Pancreas (tissue), 10 donors: ENCODE data around the gene RBM23. TPM values are rescaled to one million over a fixed set of nuclear protein-coding genes. Genes with fewer than 3 reads are reported as not detected.

Experiments
- ATAC-seq, 4 donors: fragments of 200-7000 bp; cut with Tn5 transposase; one replicate each; pipeline versions ENCODE4 v1.8.0 to v1.9.1; 2020; ENCODE audit warnings: mild to moderate bottlenecking in 4 of 4, moderate library complexity in 4 of 4
- DNase-seq, 6 donors: peaks; one replicate each; pipeline ENCODE4 v3.0.0-alpha.2; 2020
- FAIRE-seq: peaks from 2 replicates; lab custom pipeline; 2012; peaks lifted over from hg19 to GRCh38; lab: Jason Lieb, UNC
- H3K27ac ChIP-seq, 4 donors: fragments of 200-600 bp; sonication (generic); 1 replicate in 3 of 4; 2 replicates in 1 of 4; pipeline versions ENCODE4 v1.5.0 to v1.8.0; 2020
- H3K27me3 ChIP-seq, 4 donors: fragments of 200-600 bp; one replicate each; pipeline ENCODE4 v1.8.0; 2021
- H3K36me3 ChIP-seq, 3 donors: fragments of 200-600 bp; sonication (generic) in 1 of 3; one replicate each; pipeline versions ENCODE4 v1.5.0 to v1.8.0; 2020 to 2021
- H3K4me1 ChIP-seq, 3 donors: fragments of 200-600 bp; one replicate each; pipeline ENCODE4 v1.8.0; 2021
- H3K4me3 ChIP-seq, 4 donors: fragments of 200-600 bp; sonication (generic) in 2 of 4; one replicate each; pipeline versions ENCODE4 v1.5.0 to v1.8.0; 2020 to 2021
- H3K9me3 ChIP-seq, 4 donors: fragments of 200-600 bp; one replicate each; pipeline ENCODE4 v1.8.0; 2021
- CTCF ChIP-seq, 4 donors: fragments of 200-600 bp; sonication (generic) in 3 of 4; IDR thresholded peaks; one replicate each; pipeline versions ENCODE4 v1.5.0 to v1.8.0; 2021; ENCODE audit warnings: antibody characterized with exemption in 4 of 4
- WGBS, 2 donors: extraction: QIAGEN DNeasy Blood & Tissue Kit; methylation state at CpG; one replicate each; pipeline ENCODE4 v1.1.7; 2013; 5-methylcytosine and 5-hydroxymethylcytosine counted together
- intact Hi-C, 3 donors: fragments of 100-400 bp; cut with DNase I; formaldehyde crosslinking; loops; one replicate each; pipeline versions ENCODE4 v1.11.1 to v1.14.2; 2022
- polyA plus RNA-seq, 2 donors: library from polyadenylated mRNA; stranded (reverse); fragments of 200-250 nt; gene quantifications; one replicate each; pipeline ENCODE4 v1.2.3, GENCODE V29; 2013
- total RNA-seq, 6 donors: library from RNA; stranded (reverse); fragmentation: NEBNext Ultra II Directional in 4 of 6; extraction: Animal tissue kit (Norgen Biotek cat#: 25700) in 4 of 6; gene quantifications; one replicate each; pipeline versions ENCODE4 v1.2.1 to v1.2.4, GENCODE V29; 2021 to 2023
- donor health status: healthy with polysubstance abuse.
- donor health status: DM: no; HTN: no; CAD: no; lungs with moderate emphysema.
- donor health status: DM: no; HTN: no; CAD: no.
- donor health status: control.
- donor health status: control.
- donor health status: Bipolar disorder and iron deficiency.
- donor health status: DM: yes; HTN: yes; CAD: no.
- donor health status: DM: no; HTN: no; CAD: no.
- donor health status: DM: no; HTN: no; CAD: no.
- donor health status: DM: yes; HTN: yes; CAD: no.

RBM23 gene
- total and polyA plus RNA-seq, 8 donors: 20.9 to 58.6 (median 31.2) TPM

- H3K4me1 ChIP-seq: peaks cover 0 to 8% (median 5%) of the 10 kb centered on the region in 3 donors
- H3K36me3 ChIP-seq: no peaks in the 10 kb centered on the region
- FAIRE-seq (no peak), DNase-seq (no peak), ATAC-seq (no peak)
- H3K27me3 ChIP-seq: no peaks in the 10 kb centered on the region
- no peak overlapping the region for H3K27ac ChIP-seq
- no peaks in the 10 kb centered on the region for H3K9me3 ChIP-seq
- 60 to 84% methylated on average over 1 of the region's 1 CpG for WGBS, 2 donors
- TF ChIP-seq CTCF (IDR thresholded peaks at IDR 0.05): no peak
- H3K4me3 ChIP-seq: no peak overlapping the region
- intact Hi-C loops: no loop called here
Observed at GRCh38 chr14:22890416-22890815, 28.5 kb downstream of the RBM23 start.

GRCh38 chr14:22888662-22889061 lies 30.3 kb downstream of the RBM23 start:
- H3K4me1 ChIP-seq: peaks cover 0 to 8% (median 5%) of the 10 kb centered on the region in 3 donors
- no peak for TF ChIP-seq CTCF (IDR thresholded peaks at IDR 0.05)
- no peaks in the 10 kb centered on the region for H3K36me3 ChIP-seq
- DNase-seq (no peak), FAIRE-seq (no peak), ATAC-seq (no peak)
- H3K9me3 ChIP-seq: no peaks in the 10 kb centered on the region
- no peak overlapping the region for H3K27ac ChIP-seq
- H3K4me3 ChIP-seq: no peak overlapping the region
- 67 to 84% methylated on average over 3 to 4 of the region's 4 CpGs for WGBS, 2 donors
- intact Hi-C loops: no loop called here
- H3K27me3 ChIP-seq: no peaks in the 10 kb centered on the region

- 77% methylated on average over 5 of the region's 5 CpGs for WGBS, 2 donors
- peak in 1 of 6 donors; percentile 55 for DNase-seq
Observed at GRCh38 chr14:22887990-22888378, 31.0 kb downstream of the RBM23 start.

GRCh38 chr14:22887260-22887989 lies 31.5 kb downstream of the RBM23 start:
- intact Hi-C loops: no loop called here
- Histone ChIP-seq H3K36me3 (no peaks in the 10 kb centered on the region), H3K4me1 (peaks cover 0 to 11% (median 5%) of the 10 kb centered on the region in 3 donors), H3K27me3 (no peaks in the 10 kb centered on the region), H3K4me3 (peak overlapping the region; percentile 39 to 74 (median 59)), H3K27ac (peak overlapping the region; percentile 40 to 77 (median 65)), H3K9me3 (no peaks in the 10 kb centered on the region)
- no peak for FAIRE-seq
- 18 to 19% methylated on average over 11 of the region's 11 CpGs for WGBS, 2 donors
- ATAC-seq: peak; percentile 81 to 87 (median 84)
- peak in 4 of 6 donors; percentile 61 to 83 (median 70) for DNase-seq
- TF ChIP-seq CTCF (IDR thresholded peaks at IDR 0.05): no peak

More at GRCh38 chr14:22887990-22888378, 31.0 kb downstream of the RBM23 start:
- no peak for TF ChIP-seq CTCF (IDR thresholded peaks at IDR 0.05)
- FAIRE-seq (no peak), ATAC-seq (no peak)
- H3K9me3 ChIP-seq: no peaks in the 10 kb centered on the region
- intact Hi-C loops: no loop called here
- H3K27ac ChIP-seq: peak overlapping the region in 2 of 4 donors; percentile 68 to 77
- H3K27me3 ChIP-seq: no peaks in the 10 kb centered on the region
- no peaks in the 10 kb centered on the region for H3K36me3 ChIP-seq
- H3K4me1 ChIP-seq: peaks cover 0 to 8% (median 5%) of the 10 kb centered on the region in 3 donors
- peak overlapping the region in 2 of 4 donors; percentile 55 to 63 for H3K4me3 ChIP-seq
